Loucy (cell line): ENCODE measurements around the gene TTC7B.

Source experiments
- H2AFZ ChIP-seq: fragments of 200-600 bp; sonication (generic); 2 replicates; pipeline ENCODE4 v1.6.0; 2016; ENCODE audit warnings: antibody characterized with exemption, mild to moderate bottlenecking, low read length, moderate library complexity
- H3F3A ChIP-seq: fragments of 200-600 bp; 2 replicates; pipeline ENCODE4 v1.6.0; 2016; ENCODE audit warnings: antibody characterized with exemption, low read depth, mild to moderate bottlenecking
- H3K27me3 ChIP-seq: fragments of 200-600 bp; sonication (generic); 2 replicates; pipeline ENCODE4 v1.6.1; 2014; ENCODE audit warnings: low read length, mild to moderate bottlenecking; ENCODE audit not compliant: insufficient read depth, poor library complexity, severe bottlenecking
- H3K36me3 ChIP-seq: fragments of 200-600 bp; sonication (generic); 2 replicates; pipeline ENCODE4 v1.6.1; 2016; ENCODE audit warnings: low read length; ENCODE audit not compliant: insufficient read depth
- H3K4me1 ChIP-seq: fragments of 200-600 bp; sonication (generic); 2 replicates; pipeline ENCODE4 v1.5.1; 2014; ENCODE audit warnings: low read length, mild to moderate bottlenecking; ENCODE audit not compliant: insufficient read depth, poor library complexity, severe bottlenecking
- H3K4me2 ChIP-seq: fragments of 200-600 bp; sonication (generic); 2 replicates; pipeline ENCODE4 v1.6.0; 2014; ENCODE audit warnings: antibody characterized with exemption, low read length, low read depth, mild to moderate bottlenecking; ENCODE audit not compliant: poor library complexity, severe bottlenecking
- H3K4me3 ChIP-seq: fragments of 200-600 bp; sonication (generic); 2 replicates; pipeline ENCODE4 v1.5.1; 2014; ENCODE audit warnings: low read length, mild to moderate bottlenecking, mixed read lengths; ENCODE audit not compliant: poor library complexity, severe bottlenecking
- H3K79me2 ChIP-seq: fragments of 200-600 bp; sonication (generic); 2 replicates; pipeline ENCODE4 v1.6.1; 2014; ENCODE audit warnings: low read length; ENCODE audit not compliant: insufficient read depth
- H3K9ac ChIP-seq: fragments of 200-600 bp; sonication (generic); 2 replicates; pipeline ENCODE4 v1.6.0; 2014; ENCODE audit warnings: mild to moderate bottlenecking, low read depth, low read length, moderate library complexity; ENCODE audit not compliant: poor library complexity, severe bottlenecking
- H3K9me2 ChIP-seq: fragments of 200-600 bp; sonication (generic); replicated peaks from 2 replicates; pipeline ENCODE4 v1.6.1; 2016; ENCODE audit warnings: low read depth, low read length, mixed read lengths
- H3K9me3 ChIP-seq: fragments of 200-600 bp; sonication (generic); 2 replicates; pipeline ENCODE4 v1.6.1; 2014; ENCODE audit warnings: mild to moderate bottlenecking, antibody characterized with exemption, low read length, low read depth; ENCODE audit not compliant: insufficient read depth
- H4K20me1 ChIP-seq: fragments of 200-600 bp; sonication (generic); 2 replicates; pipeline ENCODE4 v1.6.0; 2014; ENCODE audit warnings: antibody characterized with exemption, low read length, mild to moderate bottlenecking; ENCODE audit not compliant: insufficient read depth, poor library complexity, severe bottlenecking
- EZH2phosphoT487 ChIP-seq: fragments of 200-600 bp; IDR thresholded peaks from 2 replicates; pipeline ENCODE4 v1.6.1; 2018; ENCODE audit warnings: antibody characterized with exemption, mild to moderate bottlenecking, moderate library complexity, borderline replicate concordance
- TF ChIP-seq, protein P1 (sequence below): fragments of 200-600 bp; sonication (generic); conservative IDR thresholded peaks from 2 replicates; pipeline ENCODE4 v1.5.1; 2014; ENCODE audit warnings: mild to moderate bottlenecking, antibody characterized with exemption, low read length

The TTC7B gene

DNA sequence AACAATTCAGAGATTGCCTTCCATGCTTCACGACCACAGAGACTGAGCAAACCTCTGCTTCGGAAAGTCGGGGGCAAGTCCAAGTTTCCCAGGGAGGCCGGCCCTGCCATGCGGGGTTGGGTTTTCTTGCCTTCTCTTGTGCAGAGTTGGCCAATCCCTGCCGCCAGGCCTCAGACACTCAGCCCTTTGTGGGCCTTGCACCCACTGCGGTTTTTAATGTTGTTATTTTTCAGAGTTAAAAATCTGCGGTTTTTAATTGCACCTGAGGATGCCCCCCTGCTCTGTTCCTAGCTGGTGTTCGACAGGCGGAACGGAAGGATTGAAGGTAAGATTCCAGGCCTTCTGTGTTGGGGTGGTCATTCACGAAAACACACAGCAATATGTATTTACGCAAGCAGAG, 310.7 kb downstream of the TTC7B start:
- TF ChIP-seq, protein P1, sequence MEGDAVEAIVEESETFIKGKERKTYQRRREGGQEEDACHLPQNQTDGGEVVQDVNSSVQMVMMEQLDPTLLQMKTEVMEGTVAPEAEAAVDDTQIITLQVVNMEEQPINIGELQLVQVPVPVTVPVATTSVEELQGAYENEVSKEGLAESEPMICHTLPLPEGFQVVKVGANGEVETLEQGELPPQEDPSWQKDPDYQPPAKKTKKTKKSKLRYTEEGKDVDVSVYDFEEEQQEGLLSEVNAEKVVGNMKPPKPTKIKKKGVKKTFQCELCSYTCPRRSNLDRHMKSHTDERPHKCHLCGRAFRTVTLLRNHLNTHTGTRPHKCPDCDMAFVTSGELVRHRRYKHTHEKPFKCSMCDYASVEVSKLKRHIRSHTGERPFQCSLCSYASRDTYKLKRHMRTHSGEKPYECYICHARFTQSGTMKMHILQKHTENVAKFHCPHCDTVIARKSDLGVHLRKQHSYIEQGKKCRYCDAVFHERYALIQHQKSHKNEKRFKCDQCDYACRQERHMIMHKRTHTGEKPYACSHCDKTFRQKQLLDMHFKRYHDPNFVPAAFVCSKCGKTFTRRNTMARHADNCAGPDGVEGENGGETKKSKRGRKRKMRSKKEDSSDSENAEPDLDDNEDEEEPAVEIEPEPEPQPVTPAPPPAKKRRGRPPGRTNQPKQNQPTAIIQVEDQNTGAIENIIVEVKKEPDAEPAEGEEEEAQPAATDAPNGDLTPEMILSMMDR, result no peak
- Histone ChIP-seq H3K4me1 (no peaks in the 10 kb centered on the region), H3K79me2 (no peaks in the 10 kb centered on the region)

DNA sequence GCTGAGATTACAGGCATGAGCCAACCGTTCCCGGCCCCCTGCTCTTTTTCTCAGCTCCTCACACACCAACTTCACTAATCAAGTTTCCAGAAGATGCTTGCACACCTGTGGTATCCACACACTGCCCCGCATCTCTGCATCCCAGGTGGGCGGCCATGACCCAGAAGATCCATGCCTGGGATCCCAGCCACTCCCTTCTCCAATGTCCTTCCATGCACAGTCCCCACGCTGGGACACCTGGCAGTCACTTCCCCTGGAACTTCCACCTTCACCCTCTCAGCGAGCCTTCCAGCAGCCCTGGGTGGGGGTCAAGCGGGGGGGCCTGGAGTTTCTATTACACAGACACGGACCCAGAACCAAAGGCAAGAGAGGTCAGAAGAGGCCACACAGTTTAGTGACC, 311.6 kb downstream of the TTC7B start:
- Histone ChIP-seq H3K36me3 (no peaks in the 10 kb centered on the region), H3K4me2 (no peak overlapping the region), H3K4me1 (no peaks in the 10 kb centered on the region), H4K20me1 (no peaks in the 10 kb centered on the region), H3F3A (no peaks in the 10 kb centered on the region), H3K9ac (no peak overlapping the region), H3K9me3 (no peaks in the 10 kb centered on the region), H2AFZ (no peak overlapping the region), H3K27me3 (no peaks in the 10 kb centered on the region), H3K9me2 (no peaks in the 10 kb centered on the region), H3K79me2 (no peaks in the 10 kb centered on the region), H3K4me3 (no peak overlapping the region)
- TF ChIP-seq, protein P1, result no peak
- TF ChIP-seq EZH2phosphoT487, result no peak

More for the DNA sequence above, 310.7 kb downstream of the TTC7B start:
- H3K9me2 ChIP-seq, result no peaks in the 10 kb centered on the region
- no peaks in the 10 kb centered on the region for H3F3A ChIP-seq
- H3K4me2 ChIP-seq, result no peak overlapping the region
- H4K20me1 ChIP-seq, result no peaks in the 10 kb centered on the region
- no peaks in the 10 kb centered on the region for H3K36me3 ChIP-seq
- no peak overlapping the region for H2AFZ ChIP-seq
- H3K4me3 ChIP-seq, result no peak overlapping the region
- H3K9me3 ChIP-seq, result no peaks in the 10 kb centered on the region
- H3K27me3 ChIP-seq, result no peaks in the 10 kb centered on the region
- H3K9ac ChIP-seq, result no peak overlapping the region

DNA sequence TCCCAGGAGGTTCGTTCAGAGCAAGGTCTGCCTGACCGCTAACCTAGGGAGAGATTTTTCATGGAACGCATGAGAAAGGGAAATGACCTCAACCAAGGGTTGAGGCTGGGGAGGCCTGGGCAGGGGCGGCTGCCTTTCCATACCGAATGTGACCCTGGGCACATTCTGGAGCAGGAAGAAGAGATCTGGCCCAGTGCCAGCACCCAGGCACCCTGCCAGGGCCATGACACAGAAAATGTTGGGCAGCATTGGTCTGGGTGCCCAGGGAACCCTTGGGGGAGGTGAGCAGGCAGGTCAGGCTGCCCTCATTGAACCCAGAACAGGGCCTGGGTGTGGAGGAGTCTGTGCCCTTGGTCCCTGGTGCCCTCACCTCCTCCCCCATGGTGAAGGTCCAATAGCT, 312.6 kb downstream of the TTC7B start:
- no peak overlapping the region for H3K9ac ChIP-seq
- H3F3A ChIP-seq, result no peaks in the 10 kb centered on the region
- H3K9me2 ChIP-seq, result no peaks in the 10 kb centered on the region
- no peak overlapping the region for H3K4me2 ChIP-seq
- no peak overlapping the region for H3K4me3 ChIP-seq
- H3K4me1 ChIP-seq, result no peaks in the 10 kb centered on the region
- no peaks in the 10 kb centered on the region for H4K20me1 ChIP-seq
- H2AFZ ChIP-seq, result no peak overlapping the region
- TF ChIP-seq, protein P1, result no peak
- TF ChIP-seq EZH2phosphoT487, result no peak
- H3K27me3 ChIP-seq, result no peaks in the 10 kb centered on the region
- no peaks in the 10 kb centered on the region for H3K9me3 ChIP-seq
- no peaks in the 10 kb centered on the region for H3K79me2 ChIP-seq
- H3K36me3 ChIP-seq, result no peaks in the 10 kb centered on the region
